Measurements from ENCODE around the gene WDR33. TPM values are rescaled to one million over a fixed set of nuclear protein-coding genes. Genes with fewer than 3 reads are reported as not detected.

The WDR33 gene
- total and polyA plus RNA-seq, 10 of the 15 experiments (the other 5 are each of a cell fraction or from before 2014, with no cell fraction given): 29.2 to 73.8 (median 45.6) TPM

- no peak for TF ChIP-seq ZNF622 (IDR thresholded peaks at IDR 0.05)
- peak; percentile 31; the same call in 1 of the 2 replicates for TF ChIP-seq NKRF (conservative IDR thresholded peaks at IDR 0.05)
- TF ChIP-seq POLR2AphosphoS2 (IDR thresholded peaks at IDR 0.05; ENCODE audit: low read depth, low read length): peak; percentile 86; the same call in 1 of the 2 replicates
- TF ChIP-seq NRF1 (conservative IDR thresholded peaks at IDR 0.05; ENCODE audit: low read depth, low read length): peak; percentile 46
- no peak for TF ChIP-seq SP1 (IDR thresholded peaks at IDR 0.05; ENCODE audit: low read depth, low read length)
- TF ChIP-seq HDGF (IDR thresholded peaks at IDR 0.05): peak; percentile 80
- peak; percentile 57 for TF ChIP-seq DPF2 (IDR thresholded peaks at IDR 0.05)
- TF ChIP-seq EZH2 (IDR thresholded peaks at IDR 0.05; ENCODE audit: borderline replicate concordance, control insufficient read depth, low read depth, low read length): no peak
- peak; percentile 88 for TF ChIP-seq TAF1 (IDR thresholded peaks at IDR 0.05; ENCODE audit: borderline replicate concordance, low read depth, low read length)
- peak; percentile 50; the same call in 2 of the 3 replicates for TF ChIP-seq POU2F2 (IDR thresholded peaks at IDR 0.05; ENCODE audit: borderline replicate concordance, low read depth, low read length)
- peak; percentile 77 for TF ChIP-seq RELB (IDR thresholded peaks at IDR 0.05; ENCODE audit: low read depth)
- no peak for TF ChIP-seq PBX3 (IDR thresholded peaks at IDR 0.05; ENCODE audit: insufficient replicate concordance, low read depth, low read length)
- 0 out of 2 replicates have a peak, but pooled peaks have one; percentile 55 for TF ChIP-seq ZBED1 (IDR thresholded peaks at IDR 0.05; ENCODE audit: borderline replicate concordance)
- TF ChIP-seq SMAD5 (IDR thresholded peaks at IDR 0.05; ENCODE audit: low read depth): peak; percentile 65
These were observed at the start of gene WDR33 (continued) for GRCh38 chr2:127810619-127811396.
